Measurements from ENCODE around the gene SOD2. TPM values are rescaled to one million over a fixed set of nuclear protein-coding genes. Genes with fewer than 3 reads are reported as not detected.

Gene SOD2
- total RNA-seq, 1 experiment from 2014 or later = 180 TPM

DNA sequence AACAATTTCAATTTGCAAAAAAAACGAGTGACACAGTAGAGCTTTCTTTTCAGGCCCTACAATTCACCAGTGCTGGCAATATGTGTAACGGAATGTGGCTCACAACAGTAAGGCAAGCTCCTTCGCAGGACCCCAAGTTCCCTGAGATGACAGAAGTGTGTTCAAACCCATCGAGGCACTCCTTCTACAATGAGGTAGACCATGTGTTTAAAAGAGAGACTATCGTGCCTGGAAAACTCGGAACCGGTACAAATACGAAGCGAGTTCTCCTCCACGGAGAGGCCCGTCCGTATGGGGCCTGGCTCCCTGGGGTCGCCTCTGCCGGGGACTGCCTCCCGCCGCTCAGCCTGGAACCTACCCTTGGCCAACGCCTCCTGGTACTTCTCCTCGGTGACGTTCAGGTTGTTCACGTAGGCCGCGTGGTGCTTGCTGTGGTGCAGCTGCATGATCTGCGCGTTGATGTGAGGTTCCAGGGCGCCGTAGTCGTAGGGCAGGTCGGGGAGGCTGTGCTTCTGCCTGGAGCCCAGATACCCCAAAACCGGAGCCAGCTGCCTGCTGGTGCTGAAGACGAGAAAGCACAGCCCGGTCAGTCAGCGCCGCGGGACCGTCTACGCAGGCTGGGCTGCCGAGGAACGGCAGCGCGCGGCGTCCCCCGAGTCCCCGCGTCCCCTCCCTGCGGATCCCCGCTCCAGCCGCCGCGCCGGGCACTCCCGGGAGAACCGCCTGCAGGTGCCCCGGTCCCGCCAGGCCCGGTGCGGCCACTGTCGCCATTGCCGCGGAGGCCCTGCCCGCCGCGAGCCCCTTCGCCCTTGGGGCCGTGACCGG lies 526 bp downstream of the SOD2 start:
- H3K27me3 ChIP-seq (ENCODE audit: control insufficient read depth, insufficient read depth, low read length) = no peaks in the 10 kb centered on the region
- ChIA-PET POLR2A (interaction anchor here (0.6 kb wide), 1 partner anchor 28 kb away, joined by 16 read pairs; no protein-coding TSS in a partner anchor), CTCF (no interaction called here)
- BruUV-seq (replicated peaks) = no TSS peak
- in situ Hi-C loops (cut with HindIII; ENCODE audit: low pct_unique_long_range_greater_than_20kb, low sequenced_read_pairs) (no loop called here), intact Hi-C loops (cut with micrococcal nuclease; ENCODE audit: unreplicated experiment) (loop anchor here (5.0 kb wide), 2 partner anchors 35 to 95 kb away; partner anchors contain the start of genes TCP1 and WTAP)
- peaks cover 21% of the 10 kb centered on the region for H3K4me1 ChIP-seq (ENCODE audit: control insufficient read depth, insufficient read depth, low read length)
- peak overlapping the region; percentile 69 to 72 for H3K4me3 ChIP-seq (ENCODE audit: low read depth in 2 of 2, low read length in 2 of 2)
- no peaks in the 10 kb centered on the region for H3K9me3 ChIP-seq (ENCODE audit: control insufficient read depth, insufficient read depth, low read depth, low read length)
- H3K27ac ChIP-seq (ENCODE audit: low read length) = peak overlapping the region; percentile 84
- TF ChIP-seq, protein P1, sequence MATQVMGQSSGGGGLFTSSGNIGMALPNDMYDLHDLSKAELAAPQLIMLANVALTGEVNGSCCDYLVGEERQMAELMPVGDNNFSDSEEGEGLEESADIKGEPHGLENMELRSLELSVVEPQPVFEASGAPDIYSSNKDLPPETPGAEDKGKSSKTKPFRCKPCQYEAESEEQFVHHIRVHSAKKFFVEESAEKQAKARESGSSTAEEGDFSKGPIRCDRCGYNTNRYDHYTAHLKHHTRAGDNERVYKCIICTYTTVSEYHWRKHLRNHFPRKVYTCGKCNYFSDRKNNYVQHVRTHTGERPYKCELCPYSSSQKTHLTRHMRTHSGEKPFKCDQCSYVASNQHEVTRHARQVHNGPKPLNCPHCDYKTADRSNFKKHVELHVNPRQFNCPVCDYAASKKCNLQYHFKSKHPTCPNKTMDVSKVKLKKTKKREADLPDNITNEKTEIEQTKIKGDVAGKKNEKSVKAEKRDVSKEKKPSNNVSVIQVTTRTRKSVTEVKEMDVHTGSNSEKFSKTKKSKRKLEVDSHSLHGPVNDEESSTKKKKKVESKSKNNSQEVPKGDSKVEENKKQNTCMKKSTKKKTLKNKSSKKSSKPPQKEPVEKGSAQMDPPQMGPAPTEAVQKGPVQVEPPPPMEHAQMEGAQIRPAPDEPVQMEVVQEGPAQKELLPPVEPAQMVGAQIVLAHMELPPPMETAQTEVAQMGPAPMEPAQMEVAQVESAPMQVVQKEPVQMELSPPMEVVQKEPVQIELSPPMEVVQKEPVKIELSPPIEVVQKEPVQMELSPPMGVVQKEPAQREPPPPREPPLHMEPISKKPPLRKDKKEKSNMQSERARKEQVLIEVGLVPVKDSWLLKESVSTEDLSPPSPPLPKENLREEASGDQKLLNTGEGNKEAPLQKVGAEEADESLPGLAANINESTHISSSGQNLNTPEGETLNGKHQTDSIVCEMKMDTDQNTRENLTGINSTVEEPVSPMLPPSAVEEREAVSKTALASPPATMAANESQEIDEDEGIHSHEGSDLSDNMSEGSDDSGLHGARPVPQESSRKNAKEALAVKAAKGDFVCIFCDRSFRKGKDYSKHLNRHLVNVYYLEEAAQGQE (IDR thresholded peaks at IDR 0.05; ENCODE audit: insufficient read depth in 1 of 2, low read depth in 2 of 2, low read length in 1 of 2) = no peak
- TF ChIP-seq TCF7L2 (IDR thresholded peaks at IDR 0.05; ENCODE audit: low read depth, low read length) (no peak; the same call in 1 of the 2 replicates), SIN3A (IDR thresholded peaks at IDR 0.05; ENCODE audit: borderline replicate concordance, insufficient read depth, low read depth, low read length) (0 out of 2 replicates have a peak, but pooled peaks have one; percentile 25)
- TF ChIP-seq, protein P2, sequence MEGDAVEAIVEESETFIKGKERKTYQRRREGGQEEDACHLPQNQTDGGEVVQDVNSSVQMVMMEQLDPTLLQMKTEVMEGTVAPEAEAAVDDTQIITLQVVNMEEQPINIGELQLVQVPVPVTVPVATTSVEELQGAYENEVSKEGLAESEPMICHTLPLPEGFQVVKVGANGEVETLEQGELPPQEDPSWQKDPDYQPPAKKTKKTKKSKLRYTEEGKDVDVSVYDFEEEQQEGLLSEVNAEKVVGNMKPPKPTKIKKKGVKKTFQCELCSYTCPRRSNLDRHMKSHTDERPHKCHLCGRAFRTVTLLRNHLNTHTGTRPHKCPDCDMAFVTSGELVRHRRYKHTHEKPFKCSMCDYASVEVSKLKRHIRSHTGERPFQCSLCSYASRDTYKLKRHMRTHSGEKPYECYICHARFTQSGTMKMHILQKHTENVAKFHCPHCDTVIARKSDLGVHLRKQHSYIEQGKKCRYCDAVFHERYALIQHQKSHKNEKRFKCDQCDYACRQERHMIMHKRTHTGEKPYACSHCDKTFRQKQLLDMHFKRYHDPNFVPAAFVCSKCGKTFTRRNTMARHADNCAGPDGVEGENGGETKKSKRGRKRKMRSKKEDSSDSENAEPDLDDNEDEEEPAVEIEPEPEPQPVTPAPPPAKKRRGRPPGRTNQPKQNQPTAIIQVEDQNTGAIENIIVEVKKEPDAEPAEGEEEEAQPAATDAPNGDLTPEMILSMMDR (IDR thresholded peaks at IDR 0.05) = no peak
- peak; percentile 59 for ATAC-seq
- DNase-seq (ENCODE audit: low read depth, low spot score) = no peak
- peaks cover 3% of the 10 kb centered on the region; the same call in 1 of the 2 replicates for H3K36me3 ChIP-seq (ENCODE audit: control insufficient read depth, insufficient read depth, low read length)

DNA sequence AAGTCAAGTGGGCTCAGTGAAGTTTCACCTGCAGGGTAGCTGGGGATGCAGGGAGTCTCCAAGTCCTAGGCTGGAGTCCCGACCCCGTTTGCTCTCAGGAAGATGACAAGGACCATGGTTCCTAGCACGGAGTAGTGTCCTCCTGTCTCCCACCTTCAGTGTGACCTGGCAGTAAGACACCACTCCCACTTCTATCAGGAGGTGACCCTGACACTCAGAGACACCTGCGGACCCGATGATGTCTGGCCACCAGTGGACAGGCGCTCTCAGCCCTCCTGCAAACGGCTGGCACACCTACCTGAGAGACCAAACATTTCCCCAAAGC lies 1.1 kb downstream of the SOD2 start:
- no TSS peak for BruUV-seq (replicated peaks)
- TF ChIP-seq SIN3A (IDR thresholded peaks at IDR 0.05; ENCODE audit: borderline replicate concordance, insufficient read depth, low read depth, low read length) (no peak), POLR2AphosphoS5 (IDR thresholded peaks at IDR 0.05; ENCODE audit: low read depth, low read length) (no peak), TCF7L2 (IDR thresholded peaks at IDR 0.05; ENCODE audit: low read depth, low read length) (no peak)
- TF ChIP-seq, protein P2 (IDR thresholded peaks at IDR 0.05) = no peak
- TF ChIP-seq, protein P1 (IDR thresholded peaks at IDR 0.05; ENCODE audit: insufficient read depth in 1 of 2, low read depth in 2 of 2, low read length in 1 of 2) = no peak
- intact Hi-C loops (cut with micrococcal nuclease; ENCODE audit: unreplicated experiment) = loop anchor here (5.0 kb wide), 2 partner anchors 35 to 95 kb away; partner anchors contain the start of genes TCP1 and WTAP
- peaks cover 21% of the 10 kb centered on the region for H3K4me1 ChIP-seq (ENCODE audit: control insufficient read depth, insufficient read depth, low read length)
- peak overlapping the region; percentile 84 for H3K27ac ChIP-seq (ENCODE audit: low read length)
- ATAC-seq = no peak
- peaks cover 3% of the 10 kb centered on the region; the same call in 1 of the 2 replicates for H3K36me3 ChIP-seq (ENCODE audit: control insufficient read depth, insufficient read depth, low read length)
- no peak for DNase-seq (ENCODE audit: low read depth, low spot score)
- in situ Hi-C loops (cut with HindIII; ENCODE audit: low pct_unique_long_range_greater_than_20kb, low sequenced_read_pairs) = no loop called here
- no peaks in the 10 kb centered on the region for H3K9me3 ChIP-seq (ENCODE audit: control insufficient read depth, insufficient read depth, low read depth, low read length)
- H3K4me3 ChIP-seq (ENCODE audit: low read depth in 2 of 2, low read length in 2 of 2) = peak overlapping the region; percentile 69 to 72
- CTCF ChIA-PET = no interaction called here
- POLR2A ChIA-PET = interaction anchor here (0.6 kb wide), 1 partner anchor 28 kb away, joined by 16 read pairs; no protein-coding TSS in a partner anchor
- no peaks in the 10 kb centered on the region for H3K27me3 ChIP-seq (ENCODE audit: control insufficient read depth, insufficient read depth, low read length)
